HepG2 (cell line): ENCODE measurements around the gene SFXN5. TPM values are rescaled to one million over a fixed set of nuclear protein-coding genes. Genes with fewer than 3 reads are reported as not detected.

Experiments used
- ETV5 ChIP-seq: IDR thresholded peaks from 2 replicates; pipeline ENCODE4 v1.6.1; 2018; ENCODE audit warnings: missing biosample characterization, missing genetic modification reagents, inconsistent platforms, borderline replicate concordance
- HNRNPLL ChIP-seq: fragments of 200-400 bp; formaldehyde crosslinking; IDR thresholded peaks from 2 replicates; pipeline ENCODE4 v1.6.1; 2017; ENCODE audit warnings: mild to moderate bottlenecking, low read depth, low read length; ENCODE audit not compliant: poor library complexity, severe bottlenecking
- JARID2 ChIP-seq: sonication (generic); formaldehyde crosslinking; IDR thresholded peaks from 2 replicates; pipeline ENCODE4 v1.8.1; 2023; ENCODE audit warnings: missing genetic modification reagents, inconsistent platforms; ENCODE audit not compliant: insufficient replicate concordance
- KDM5B ChIP-seq: sonication (generic); formaldehyde crosslinking; IDR thresholded peaks from 2 replicates; pipeline ENCODE4 v1.4.0; 2020; ENCODE audit warnings: missing genetic modification reagents, mild to moderate bottlenecking, borderline replicate concordance
- NFKB2 ChIP-seq: sonication (generic); formaldehyde crosslinking; IDR thresholded peaks from 2 replicates; pipeline ENCODE4 v1.4.0; 2020; ENCODE audit warnings: missing genetic modification reagents, borderline replicate concordance
- RBM22 ChIP-seq: fragments of 200-400 bp; formaldehyde crosslinking; optimal IDR thresholded peaks from 2 replicates; pipeline ENCODE3; 2017; ENCODE audit warnings: mild to moderate bottlenecking, low read length, moderate library complexity
- RFX1 ChIP-seq: fragments of 450-650 bp; IDR thresholded peaks from 2 replicates; pipeline ENCODE4 v1.6.1; 2017
- SOX6 ChIP-seq, 2 experiments: fragments of 450-650 bp in 1 of 2; sonication (generic) in 1 of 2; formaldehyde crosslinking in 1 of 2; IDR thresholded peaks; 2 replicates each; pipeline versions ENCODE4 v1.4.0 to v1.6.1; 2017 to 2020; ENCODE audit warnings: antibody characterized with exemption in 1 of 2, mild to moderate bottlenecking in 1 of 2, missing genetic modification reagents in 1 of 2
- STAT5B ChIP-seq: sonication (generic); formaldehyde crosslinking; IDR thresholded peaks from 2 replicates; pipeline ENCODE4 v1.4.0; 2020; ENCODE audit warnings: missing genetic modification reagents
- TAF1 ChIP-seq: sonication (generic); formaldehyde crosslinking; IDR thresholded peaks from 2 replicates; pipeline ENCODE4 v1.4.0; 2020; ENCODE audit warnings: missing genetic modification reagents
- TEF ChIP-seq: sonication (generic); formaldehyde crosslinking; IDR thresholded peaks from 2 replicates; pipeline ENCODE4 v1.5.0; 2020; ENCODE audit warnings: missing genetic modification reagents
- ZBTB33 ChIP-seq: sonication (generic); formaldehyde crosslinking; IDR thresholded peaks from 2 replicates; pipeline ENCODE4 v1.4.0; 2020; ENCODE audit warnings: missing genetic modification reagents
- ZBTB42 ChIP-seq: sonication (generic); formaldehyde crosslinking; IDR thresholded peaks from 2 replicates; pipeline ENCODE4 v1.5.0; 2020; ENCODE audit warnings: mild to moderate bottlenecking, missing genetic modification reagents
- ZNF232 ChIP-seq: sonication (generic); formaldehyde crosslinking; IDR thresholded peaks from 2 replicates; pipeline ENCODE4 v1.4.0; 2020; ENCODE audit warnings: missing genetic modification reagents, borderline replicate concordance
- ZNF235 ChIP-seq: sonication (generic); formaldehyde crosslinking; IDR thresholded peaks from 2 replicates; pipeline ENCODE4 v1.8.1; 2023; ENCODE audit warnings: mild to moderate bottlenecking, missing genetic modification reagents, borderline replicate concordance
- ZNF263 ChIP-seq: sonication (generic); formaldehyde crosslinking; IDR thresholded peaks from 2 replicates; pipeline ENCODE4 v1.4.0; 2020; ENCODE audit warnings: missing genetic modification reagents
- ZNF282 ChIP-seq: fragments of 450-650 bp; IDR thresholded peaks from 2 replicates; pipeline ENCODE4 v1.6.1; 2018; ENCODE audit not compliant: partially characterized antibody
- ZNF329 ChIP-seq: sonication (generic); formaldehyde crosslinking; IDR thresholded peaks from 2 replicates; pipeline ENCODE4 v1.9.0; 2021; ENCODE audit warnings: low read depth, mild to moderate bottlenecking, missing genetic modification reagents
- ZNF513 ChIP-seq: sonication (generic); formaldehyde crosslinking; conservative IDR thresholded peaks from 2 replicates; pipeline ENCODE4 v1.5.0; 2020; ENCODE audit warnings: missing genetic modification reagents
- ZNF572 ChIP-seq: sonication (generic); formaldehyde crosslinking; IDR thresholded peaks from 2 replicates; pipeline ENCODE4 v1.5.1; 2020; ENCODE audit warnings: mild to moderate bottlenecking, missing genetic modification reagents
- ZNF660 ChIP-seq: sonication (generic); formaldehyde crosslinking; IDR thresholded peaks from 2 replicates; pipeline ENCODE4 v1.5.1; 2020; ENCODE audit warnings: mild to moderate bottlenecking, low read depth, missing genetic modification reagents, borderline replicate concordance
- polyA plus RNA-seq, 8 experiments: library from polyadenylated mRNA; depleted of rRNA in 3 of 8; stranded (reverse) in 7 of 8; unstranded in 1 of 8; fragments of >200 nt; fragmentation: Illumina TruSeq in 4 of 8; extraction: Trizol in 4 of 8; gene quantifications; 2 replicates each; pipeline versions ENCODE4 v1.2.1 to v1.2.3, GENCODE V29; 2011 to 2016; ENCODE audit warnings: low read depth in 4 of 8, missing spikeins in 1 of 8, mixed read lengths in 1 of 8; ENCODE audit not compliant: insufficient read depth in 1 of 8
- total RNA-seq, 5 experiments: library from RNA; depleted of rRNA; stranded (reverse); fragments of >200 nt; fragmentation: Illumina TruSeq; extraction: Trizol; gene quantifications; 2 replicates each; pipeline ENCODE4 v1.2.3, GENCODE V29; 2016; ENCODE audit warnings: low read depth in 1 of 5
- TF ChIP-seq, protein P1 (sequence below): sonication (generic); formaldehyde crosslinking; IDR thresholded peaks from 2 replicates; pipeline ENCODE4 v1.4.0; 2020; ENCODE audit warnings: missing genetic modification reagents
- TF ChIP-seq, protein P2 (sequence below): sonication (generic); formaldehyde crosslinking; IDR thresholded peaks from 2 replicates; pipeline ENCODE4 v1.5.0; 2020; ENCODE audit warnings: missing genetic modification reagents, mild to moderate bottlenecking, borderline replicate concordance

The SFXN5 gene
- total and polyA plus RNA-seq, 2 of the 13 experiments (the other 11 are each of a cell fraction or from before 2014, with no cell fraction given) = 34.9 to 37.4 TPM

DNA sequence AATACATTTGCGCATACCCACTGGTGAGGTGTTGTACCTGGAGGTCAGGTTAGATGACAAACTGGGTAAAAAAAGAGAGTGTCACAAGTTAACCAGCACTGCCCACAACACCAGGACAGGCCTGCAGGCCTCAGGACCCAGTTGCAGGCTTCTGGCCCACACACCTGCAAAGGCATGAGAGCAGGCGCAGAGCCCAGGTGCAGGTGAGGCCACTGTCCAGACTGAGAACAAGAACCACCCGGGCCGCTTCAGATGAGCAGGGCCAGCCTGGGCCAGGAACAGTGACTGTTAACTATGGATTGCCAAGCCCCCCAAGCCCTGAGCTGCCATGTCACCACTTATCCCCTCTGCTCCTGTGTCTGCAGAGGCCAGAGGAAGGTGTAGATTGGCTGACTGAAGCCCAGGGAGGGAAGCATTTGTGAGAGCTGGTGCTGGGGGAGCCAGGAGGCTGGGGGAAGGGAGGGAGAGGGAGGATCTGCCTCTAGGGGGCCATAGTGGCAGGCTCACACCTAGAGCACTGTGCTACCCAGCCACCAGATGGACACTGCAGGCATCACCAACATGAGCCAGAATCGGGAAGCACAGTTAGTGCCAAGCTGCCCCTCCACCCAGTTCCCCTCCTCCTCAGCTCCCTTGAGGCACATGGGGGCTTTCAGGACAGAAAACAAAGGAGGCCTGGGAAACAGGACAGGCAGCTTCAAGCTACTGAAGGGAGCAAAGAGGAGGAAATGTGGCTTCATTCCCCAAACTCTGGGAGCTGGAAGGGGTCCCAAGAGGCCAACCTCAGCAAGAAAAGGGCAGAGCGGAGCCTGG lies 35.4 kb downstream of the SFXN5 start (continued):
- no peak for TF ChIP-seq TAF1 (CRISPR knock-in tag)
- TF ChIP-seq ZBTB42 = no peak
- no peak for TF ChIP-seq NFKB2 (CRISPR knock-in tag)
- TF ChIP-seq ZNF660 = no peak
- TF ChIP-seq ZNF282 = no peak
- no peak for TF ChIP-seq TEF (CRISPR knock-in tag)
- TF ChIP-seq JARID2 = no peak
- TF ChIP-seq SOX6 (IDR thresholded peaks at IDR 0.05) = no peak
- no peak for TF ChIP-seq SOX6 (CRISPR knock-in tag; IDR thresholded peaks at IDR 0.05)
- no peak for TF ChIP-seq RFX1
- TF ChIP-seq STAT5B (CRISPR knock-in tag) = no peak
- TF ChIP-seq HNRNPLL = no peak
- TF ChIP-seq, protein P1, sequence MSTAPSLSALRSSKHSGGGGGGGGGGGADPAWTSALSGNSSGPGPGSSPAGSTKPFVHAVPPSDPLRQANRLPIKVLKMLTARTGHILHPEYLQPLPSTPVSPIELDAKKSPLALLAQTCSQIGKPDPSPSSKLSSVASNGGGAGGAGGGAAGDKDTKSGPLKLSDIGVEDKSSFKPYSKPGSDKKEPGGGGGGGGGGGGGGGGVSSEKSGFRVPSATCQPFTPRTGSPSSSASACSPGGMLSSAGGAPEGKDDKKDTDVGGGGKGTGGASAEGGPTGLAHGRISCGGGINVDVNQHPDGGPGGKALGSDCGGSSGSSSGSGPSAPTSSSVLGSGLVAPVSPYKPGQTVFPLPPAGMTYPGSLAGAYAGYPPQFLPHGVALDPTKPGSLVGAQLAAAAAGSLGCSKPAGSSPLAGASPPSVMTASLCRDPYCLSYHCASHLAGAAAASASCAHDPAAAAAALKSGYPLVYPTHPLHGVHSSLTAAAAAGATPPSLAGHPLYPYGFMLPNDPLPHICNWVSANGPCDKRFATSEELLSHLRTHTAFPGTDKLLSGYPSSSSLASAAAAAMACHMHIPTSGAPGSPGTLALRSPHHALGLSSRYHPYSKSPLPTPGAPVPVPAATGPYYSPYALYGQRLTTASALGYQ (CRISPR knock-in tag) = no peak
- TF ChIP-seq ZNF232 (CRISPR knock-in tag) = no peak
- peak; percentile 42 for TF ChIP-seq RBM22
- no peak for TF ChIP-seq ZNF513 (CRISPR knock-in tag)
- no peak for TF ChIP-seq ETV5 (CRISPR knock-in tag)
- TF ChIP-seq, protein P2, sequence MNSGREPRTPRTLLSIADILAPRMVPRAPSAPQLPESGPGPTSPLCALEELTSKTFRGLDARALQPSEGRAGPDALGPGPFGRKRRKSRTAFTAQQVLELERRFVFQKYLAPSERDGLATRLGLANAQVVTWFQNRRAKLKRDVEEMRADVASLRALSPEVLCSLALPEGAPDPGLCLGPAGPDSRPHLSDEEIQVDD = no peak
- 0 out of 2 replicates have a peak, but pooled peaks have one; percentile 39 for TF ChIP-seq KDM5B
- TF ChIP-seq ZNF235 = 0 out of 2 replicates have a peak, but pooled peaks have one; percentile 14
- TF ChIP-seq ZNF329 = no peak
- no peak for TF ChIP-seq ZNF572 (CRISPR knock-in tag)
- no peak for TF ChIP-seq ZNF263
- no peak for TF ChIP-seq ZBTB33
